Spleen (tissue), 11 donors: ENCODE results near the gene TSPAN17. TPM values are rescaled to one million over a fixed set of nuclear protein-coding genes. Genes with fewer than 3 reads are reported as not detected.

Experiments used
- DNase-seq: peaks from one replicate; pipeline ENCODE4 v3.0.0-alpha.2; 2020
- H3K27ac ChIP-seq, 8 donors: fragments of 200-600 bp; sonication (generic) in 7 of 8; 1 replicate in 4 of 8; 2 replicates in 4 of 8; pipeline versions ENCODE4 v1.5.0 to v1.8.0; 2016 to 2021; ENCODE audit warnings: inconsistent platforms in 4 of 8, mild to moderate bottlenecking in 4 of 8, moderate library complexity in 1 of 8
- H3K27me3 ChIP-seq, 7 donors: fragments of 200-600 bp; sonication (generic) in 6 of 7; replicated peaks in 1 of 7; 1 replicate in 4 of 7; 2 replicates in 3 of 7; pipeline versions ENCODE4 v1.5.0 to v1.8.0; 2016 to 2021; ENCODE audit warnings: inconsistent platforms in 3 of 7, mild to moderate bottlenecking in 1 of 7
- H3K36me3 ChIP-seq, 6 donors: fragments of 200-600 bp; sonication (generic) in 5 of 6; 1 replicate in 4 of 6; 2 replicates in 2 of 6; pipeline versions ENCODE4 v1.5.0 to v1.8.0; 2016 to 2021; ENCODE audit warnings: inconsistent platforms in 2 of 6
- H3K4me1 ChIP-seq, 6 donors: fragments of 200-600 bp; sonication (generic) in 5 of 6; 1 replicate in 3 of 6; 2 replicates in 3 of 6; pipeline versions ENCODE4 v1.5.0 to v1.8.0; 2016 to 2021; ENCODE audit warnings: inconsistent platforms in 3 of 6
- H3K4me3 ChIP-seq, 8 donors: fragments of 200-600 bp; sonication (generic) in 7 of 8; 1 replicate in 4 of 8; 2 replicates in 4 of 8; pipeline versions ENCODE4 v1.5.0 to v1.8.0; 2016 to 2021; ENCODE audit warnings: inconsistent platforms in 4 of 8, mild to moderate bottlenecking in 4 of 8, moderate library complexity in 2 of 8
- H3K9me3 ChIP-seq, 8 donors: fragments of 200-600 bp; sonication (generic) in 7 of 8; 1 replicate in 4 of 8; 2 replicates in 4 of 8; pipeline versions ENCODE4 v1.5.0 to v1.8.0; 2016 to 2021; ENCODE audit warnings: inconsistent platforms in 4 of 8
- POLR2A ChIP-seq, 3 donors: fragments of 450-650 bp; IDR thresholded peaks; one replicate each; pipeline ENCODE4 v1.5.1; 2017; ENCODE audit warnings: antibody characterized with exemption in 3 of 3, mild to moderate bottlenecking in 1 of 3
- POLR2AphosphoS5 ChIP-seq, 3 donors: sonication (generic); formaldehyde crosslinking; IDR thresholded peaks; one replicate each; pipeline ENCODE4 v1.5.1; 2017; ENCODE audit warnings: antibody characterized with exemption in 3 of 3
- WGBS, 5 donors: extraction: QIAGEN DNeasy Blood & Tissue Kit in 3 of 5; methylation state at CpG; one replicate each; pipeline versions ENCODE4 v1.1.5 to v1.1.7; 2013 to 2018; 5-methylcytosine and 5-hydroxymethylcytosine counted together
- intact Hi-C: fragments of 100-400 bp; cut with DNase I; formaldehyde crosslinking; loops from one replicate; pipeline ENCODE4 v1.15.0; 2023; ENCODE audit warnings: low total_unique reads
- polyA plus RNA-seq, 3 donors: library from polyadenylated mRNA; stranded (reverse); fragments of 200-250 nt; gene quantifications; one replicate each; pipeline ENCODE4 v1.2.1, GENCODE V29; 2013
- total RNA-seq, 7 donors: library from RNA; depleted of rRNA in 3 of 7; stranded (reverse); fragments of >200 nt in 3 of 7; fragmentation: NEBNext Ultra II Directional in 4 of 7; extraction: Animal tissue kit (Norgen Biotek cat#: 25700) in 4 of 7; gene quantifications; one replicate each; pipeline versions ENCODE4 v1.1.0 to v1.2.1, GENCODE V29; 2016 to 2021
- TF ChIP-seq, protein P1 (sequence below), 11 experiments: fragments of 200-600 bp in 7 of 11; fragments of 450-650 bp in 4 of 11; sonication (generic) in 4 of 11; IDR thresholded peaks in 8 of 11; conservative IDR thresholded peaks in 3 of 11; 1 replicate in 7 of 11; 2 replicates in 4 of 11; pipeline versions ENCODE4 v1.4.0 to v1.8.0; 2016 to 2021; ENCODE audit warnings: antibody characterized with exemption in 11 of 11, inconsistent platforms in 4 of 11, mild to moderate bottlenecking in 1 of 11
- donor health status: healthy with polysubstance abuse.
- donor health status: DM: no; HTN: no; CAD: no; lungs with moderate emphysema.
- donor health status: DM: no; HTN: no; CAD: no.
- donor health status: Bipolar disorder and iron deficiency.
- donor health status: healthy.
- donor health status: DM: no; HTN: no; CAD: no.
- donor health status: DM: yes; HTN: yes; CAD: no.

TSPAN17 gene
- total and polyA plus RNA-seq, 10 donors = 15.3 to 36.4 (median 23.4) TPM

DNA sequence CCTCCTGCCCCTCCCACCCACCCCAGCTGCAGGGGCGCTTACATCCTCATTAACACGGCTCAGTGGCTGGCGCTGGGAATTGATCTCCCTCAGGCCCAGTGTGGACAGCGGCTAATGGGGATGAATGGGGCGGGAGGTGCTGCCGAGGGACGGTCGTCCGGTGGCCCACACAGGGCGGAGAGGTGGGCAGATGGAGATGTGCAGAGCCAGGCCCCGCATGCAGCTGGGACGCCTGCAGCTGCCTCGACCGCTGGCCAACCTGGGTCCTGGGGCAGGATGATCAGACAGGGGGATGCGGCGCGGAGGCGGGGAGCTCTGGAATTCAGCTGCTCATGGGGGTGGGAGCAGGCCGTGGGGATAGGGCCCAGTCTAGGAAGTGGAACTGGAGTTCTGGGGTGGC lies 17.6 kb downstream of the TSPAN17 start:
- 35 to 50% (median 44%) methylated on average over 9 to 19 of the region's 19 CpGs for WGBS, 5 donors
- Histone ChIP-seq H3K4me3 (no peak overlapping the region), H3K9me3 (no peaks in the 10 kb centered on the region), H3K4me1 (peaks cover 0 to 13% (median 11%) of the 10 kb centered on the region in 6 donors), H3K36me3 (no peaks in the 10 kb centered on the region), H3K27me3 (peaks cover 0 to 55% (median 10%) of the 10 kb centered on the region in 7 donors), H3K27ac (no peak overlapping the region)
- intact Hi-C loops = loop anchor here (5.0 kb wide), 1 partner anchor 292 kb away; no protein-coding TSS in a partner anchor
- DNase-seq = no peak
- TF ChIP-seq POLR2AphosphoS5 (IDR thresholded peaks at IDR 0.05) = no peak
- TF ChIP-seq, protein P1, sequence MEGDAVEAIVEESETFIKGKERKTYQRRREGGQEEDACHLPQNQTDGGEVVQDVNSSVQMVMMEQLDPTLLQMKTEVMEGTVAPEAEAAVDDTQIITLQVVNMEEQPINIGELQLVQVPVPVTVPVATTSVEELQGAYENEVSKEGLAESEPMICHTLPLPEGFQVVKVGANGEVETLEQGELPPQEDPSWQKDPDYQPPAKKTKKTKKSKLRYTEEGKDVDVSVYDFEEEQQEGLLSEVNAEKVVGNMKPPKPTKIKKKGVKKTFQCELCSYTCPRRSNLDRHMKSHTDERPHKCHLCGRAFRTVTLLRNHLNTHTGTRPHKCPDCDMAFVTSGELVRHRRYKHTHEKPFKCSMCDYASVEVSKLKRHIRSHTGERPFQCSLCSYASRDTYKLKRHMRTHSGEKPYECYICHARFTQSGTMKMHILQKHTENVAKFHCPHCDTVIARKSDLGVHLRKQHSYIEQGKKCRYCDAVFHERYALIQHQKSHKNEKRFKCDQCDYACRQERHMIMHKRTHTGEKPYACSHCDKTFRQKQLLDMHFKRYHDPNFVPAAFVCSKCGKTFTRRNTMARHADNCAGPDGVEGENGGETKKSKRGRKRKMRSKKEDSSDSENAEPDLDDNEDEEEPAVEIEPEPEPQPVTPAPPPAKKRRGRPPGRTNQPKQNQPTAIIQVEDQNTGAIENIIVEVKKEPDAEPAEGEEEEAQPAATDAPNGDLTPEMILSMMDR (IDR thresholded peaks at IDR 0.05 in 8 of 11, conservative IDR thresholded peaks at IDR 0.05 in 3 of 11) = no peak
- TF ChIP-seq POLR2A (IDR thresholded peaks at IDR 0.05) = no peak

DNA sequence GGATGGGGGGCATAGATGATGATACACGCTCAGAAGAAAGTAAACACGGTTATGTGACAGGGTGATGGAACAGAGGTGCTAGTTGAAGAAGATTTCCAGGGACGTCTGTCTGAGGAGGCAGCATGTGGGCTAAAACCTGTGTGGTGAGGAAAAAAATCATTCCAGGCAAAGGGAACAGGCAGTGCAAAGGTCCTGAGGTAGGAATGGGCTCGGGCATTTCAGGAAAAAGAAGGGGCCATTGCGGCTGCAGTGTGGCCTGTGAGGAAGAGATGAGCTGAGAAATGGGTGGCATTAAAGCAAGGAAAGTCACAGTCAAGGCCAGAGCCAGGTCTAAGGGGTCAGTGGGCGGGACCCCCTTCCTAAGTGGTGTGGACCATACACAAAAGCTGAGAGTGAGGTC lies 18.2 kb downstream of the TSPAN17 start:
- Histone ChIP-seq H3K4me1 (peaks cover 0 to 8% (median 8%) of the 10 kb centered on the region in 6 donors), H3K36me3 (no peaks in the 10 kb centered on the region), H3K27ac (no peak overlapping the region), H3K27me3 (peaks cover 0 to 61% (median 16%) of the 10 kb centered on the region in 7 donors), H3K9me3 (no peaks in the 10 kb centered on the region), H3K4me3 (no peak overlapping the region)
- no peak for TF ChIP-seq POLR2A (IDR thresholded peaks at IDR 0.05)
- TF ChIP-seq, protein P1 (IDR thresholded peaks at IDR 0.05 in 8 of 11, conservative IDR thresholded peaks at IDR 0.05 in 3 of 11) = no peak
- no peak for TF ChIP-seq POLR2AphosphoS5 (IDR thresholded peaks at IDR 0.05)
- 80 to 87% (median 85%) methylated on average over 6 of the region's 6 CpGs for WGBS, 5 donors
- DNase-seq = no peak
- intact Hi-C loops = no loop called here

DNA sequence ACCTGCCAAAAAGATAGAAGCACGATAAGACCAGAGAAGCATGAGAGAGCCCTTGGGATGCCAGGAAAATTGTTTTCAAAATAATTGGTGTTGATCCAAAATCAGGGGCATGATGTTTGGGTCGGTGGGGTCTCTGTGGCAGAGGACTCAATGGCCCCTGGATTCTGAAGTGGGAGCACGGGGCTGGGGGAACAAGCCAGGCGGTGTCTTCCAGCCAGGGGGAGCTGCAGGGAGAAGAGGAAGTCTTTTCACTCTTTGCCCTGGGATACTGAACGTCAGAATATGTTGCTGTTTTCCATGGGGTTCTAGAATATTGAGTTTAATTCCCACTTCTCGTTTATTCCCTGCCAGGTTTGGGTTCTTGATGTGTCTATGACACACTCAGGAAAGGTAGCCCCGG lies 20.4 kb downstream of the TSPAN17 start:
- no peak overlapping the region for H3K4me3 ChIP-seq
- 59 to 70% (median 61%) methylated on average over 7 of the region's 7 CpGs for WGBS, 5 donors
- no peak for TF ChIP-seq POLR2AphosphoS5 (IDR thresholded peaks at IDR 0.05)
- TF ChIP-seq, protein P1 (IDR thresholded peaks at IDR 0.05 in 8 of 11, conservative IDR thresholded peaks at IDR 0.05 in 3 of 11) = no peak
- no peak for TF ChIP-seq POLR2A (IDR thresholded peaks at IDR 0.05)
- no peak overlapping the region for H3K27ac ChIP-seq
- H3K36me3 ChIP-seq = no peaks in the 10 kb centered on the region
- intact Hi-C loops = no loop called here
- H3K9me3 ChIP-seq = no peaks in the 10 kb centered on the region
- no peak for DNase-seq
- H3K27me3 ChIP-seq = peaks cover 0 to 77% (median 11%) of the 10 kb centered on the region in 7 donors
- H3K4me1 ChIP-seq = no peaks in the 10 kb centered on the region

DNA sequence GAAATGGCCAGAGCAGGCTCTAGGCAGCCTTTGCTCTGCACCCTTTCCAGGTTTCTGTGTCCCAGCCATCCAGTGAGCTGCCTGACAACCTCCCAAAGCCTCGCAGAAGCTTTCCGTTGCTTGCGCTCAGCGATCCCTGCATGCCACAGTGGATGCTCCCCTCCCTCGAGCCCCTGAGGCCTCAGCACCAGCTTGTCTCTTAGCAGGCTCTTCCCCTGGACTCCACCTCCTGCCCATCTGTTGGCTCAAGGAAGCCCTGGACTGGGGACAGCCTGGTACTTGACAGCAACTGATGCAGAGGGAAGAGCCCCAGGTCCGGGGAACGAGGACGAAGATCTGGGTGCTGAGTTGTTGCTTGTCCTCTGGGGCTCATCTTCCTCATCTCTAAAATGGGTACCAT lies 23.2 kb downstream of the TSPAN17 start:
- Histone ChIP-seq H3K9me3 (no peaks in the 10 kb centered on the region), H3K27me3 (peaks cover 0 to 67% (median 7%) of the 10 kb centered on the region in 7 donors), H3K36me3 (no peaks in the 10 kb centered on the region), H3K4me1 (no peaks in the 10 kb centered on the region), H3K27ac (no peak overlapping the region), H3K4me3 (no peak overlapping the region)
- intact Hi-C loops = no loop called here
- TF ChIP-seq POLR2A (IDR thresholded peaks at IDR 0.05) = no peak
- TF ChIP-seq, protein P1 (IDR thresholded peaks at IDR 0.05 in 8 of 11, conservative IDR thresholded peaks at IDR 0.05 in 3 of 11) = no peak
- TF ChIP-seq POLR2AphosphoS5 (IDR thresholded peaks at IDR 0.05) = no peak
- WGBS, 5 donors = 77 to 89% (median 79%) methylated on average over 8 of the region's 8 CpGs
- no peak for DNase-seq
